DMS153 (cell line): Measurements from ENCODE around the gene ACTR6.
"Not testable (repeated sequence)": the region's sequence is repeated elsewhere in the genome, so short reads cannot be mapped to it uniquely, and the experiment has no call there.

ENCODE experiments used
- DNase-seq: peaks from one replicate; lab custom pipeline; 2025; lab: John Stamatoyannopoulos, UW

ACTR6 gene

GRCh38 chr12:100219328-100220109 is 18.9 kb downstream of the ACTR6 start:
- DNase-seq: no peak

GRCh38 chr12:100221523-100221922 is 20.9 kb downstream of the ACTR6 start:
- DNase-seq: no peak

GRCh38 chr12:100222173-100222572 is 21.6 kb downstream of the ACTR6 start:
- not testable (repeated sequence) for DNase-seq

GRCh38 chr12:100225491-100225890 is 24.9 kb downstream of the ACTR6 start:
- no peak for DNase-seq

- no peak for DNase-seq
Measured at GRCh38 chr12:100229036-100229635, 28.5 kb downstream of the ACTR6 start.

GRCh38 chr12:100229876-100230275 is 29.3 kb downstream of the ACTR6 start:
- DNase-seq: no peak

- DNase-seq: not testable (repeated sequence)
Measured at GRCh38 chr12:100231873-100232272, 31.3 kb downstream of the ACTR6 start.

- no peak for DNase-seq
Measured at GRCh38 chr12:100234166-100234565, 33.6 kb downstream of the ACTR6 start.

- DNase-seq: peak; percentile 11
Measured at GRCh38 chr12:100234591-100235304, 34.1 kb downstream of the ACTR6 start.

- DNase-seq: no peak
Measured at GRCh38 chr12:100238801-100239200, 38.2 kb downstream of the ACTR6 start.

GRCh38 chr12:100239589-100239988 is 39.0 kb downstream of the ACTR6 start:
- DNase-seq: no peak

GRCh38 chr12:100243137-100243536 is 42.5 kb downstream of the ACTR6 start:
- DNase-seq: no peak

- no peak for DNase-seq
Measured at GRCh38 chr12:100247765-100248164, 47.1 kb downstream of the ACTR6 start.

- no peak for DNase-seq
Measured at GRCh38 chr12:100248886-100249285, 48.3 kb downstream of the ACTR6 start.

- no peak for DNase-seq
Measured at GRCh38 chr12:100249941-100250340, 49.3 kb downstream of the ACTR6 start.

- peak; percentile 43 for DNase-seq
Measured at GRCh38 chr12:100251917-100252316, 51.3 kb downstream of the ACTR6 start.

GRCh38 chr12:100253437-100253836 is 52.8 kb downstream of the ACTR6 start:
- no peak for DNase-seq

- DNase-seq: no peak
Measured at GRCh38 chr12:100254876-100255275, 54.3 kb downstream of the ACTR6 start.

GRCh38 chr12:100258127-100258526 is 57.5 kb downstream of the ACTR6 start:
- no peak for DNase-seq

- no peak for DNase-seq
Measured at GRCh38 chr12:100263131-100263530, 62.5 kb downstream of the ACTR6 start.

GRCh38 chr12:100265107-100265506 is 64.5 kb downstream of the ACTR6 start:
- DNase-seq: not testable (repeated sequence)

GRCh38 chr12:100265732-100266584 is 65.3 kb downstream of the ACTR6 start:
- no peak for DNase-seq
